ENCODE results near the gene EMX2. TPM values are rescaled to one million over a fixed set of nuclear protein-coding genes. Genes with fewer than 3 reads are reported as not detected.
"Not testable (repeated sequence)": the region's sequence is repeated elsewhere in the genome, so short reads cannot be mapped to it uniquely, and the experiment has no call there.

The EMX2 gene
- total RNA-seq, 1 donor from 2014 or later, result not detected

DNA sequence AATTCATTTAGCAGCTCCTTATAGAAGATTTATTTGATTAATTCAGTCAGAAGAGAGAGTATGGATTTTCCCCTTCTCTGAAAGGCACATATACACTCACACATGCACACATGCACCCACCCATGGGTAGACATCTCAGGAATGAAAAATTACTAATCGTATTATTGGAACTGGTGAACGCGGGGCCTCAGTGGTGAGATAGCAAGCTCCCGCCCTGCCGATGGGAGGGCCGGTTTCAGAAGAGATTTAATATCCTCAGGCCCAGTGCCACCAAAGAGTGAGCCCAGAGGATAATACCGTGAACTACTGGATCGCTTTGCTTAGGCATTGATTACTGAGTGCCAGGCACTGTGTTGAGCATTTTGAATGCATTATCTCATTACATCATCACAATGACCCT lies 38.0 kb upstream of the EMX2 start:
- Mint-ChIP-seq H3K4me3 (ENCODE audit: unreplicated experiment) (no peak overlapping the region), H3K27ac (ENCODE audit: unreplicated experiment) (no peak overlapping the region), H3K9me3 (ENCODE audit: unreplicated experiment) (no peaks in the 10 kb centered on the region), H3K4me1 (ENCODE audit: unreplicated experiment) (peaks cover 53% of the 10 kb centered on the region), H3K27me3 (ENCODE audit: unreplicated experiment) (peaks cover 2% of the 10 kb centered on the region), H3K36me3 (ENCODE audit: low read depth, unreplicated experiment) (no peaks in the 10 kb centered on the region)
- DNase-seq (ENCODE audit: low spot score), result no peak
- no peak for TF ChIP-seq CTCF (IDR thresholded peaks at IDR 0.05; ENCODE audit: unreplicated experiment)

- H3K4me1 Mint-ChIP-seq (ENCODE audit: unreplicated experiment), result peaks cover 62% of the 10 kb centered on the region
- DNase-seq (ENCODE audit: low spot score); H3K36me3 Mint-ChIP-seq (ENCODE audit: low read depth, unreplicated experiment); H3K9me3 Mint-ChIP-seq (ENCODE audit: unreplicated experiment); H3K27me3 Mint-ChIP-seq (ENCODE audit: unreplicated experiment); H3K27ac Mint-ChIP-seq (ENCODE audit: unreplicated experiment); H3K4me3 Mint-ChIP-seq (ENCODE audit: unreplicated experiment): not testable (repeated sequence)
Observed at GRCh38 chr10:117507081-117507480, 35.5 kb upstream of the EMX2 start.

GRCh38 chr10:117509573-117509972 lies 33.0 kb upstream of the EMX2 start:
- DNase-seq (ENCODE audit: low spot score), result no peak
- H3K4me3 Mint-ChIP-seq (ENCODE audit: unreplicated experiment), result no peak overlapping the region
- H3K36me3 Mint-ChIP-seq (ENCODE audit: low read depth, unreplicated experiment), result no peaks in the 10 kb centered on the region
- no peak overlapping the region for H3K27ac Mint-ChIP-seq (ENCODE audit: unreplicated experiment)
- peaks cover 44% of the 10 kb centered on the region for H3K4me1 Mint-ChIP-seq (ENCODE audit: unreplicated experiment)
- no peaks in the 10 kb centered on the region for H3K9me3 Mint-ChIP-seq (ENCODE audit: unreplicated experiment)
- TF ChIP-seq CTCF (IDR thresholded peaks at IDR 0.05; ENCODE audit: unreplicated experiment), result no peak
- H3K27me3 Mint-ChIP-seq (ENCODE audit: unreplicated experiment), result peaks cover 4% of the 10 kb centered on the region

- DNase-seq (ENCODE audit: low spot score), result no peak
- Mint-ChIP-seq H3K27ac (ENCODE audit: unreplicated experiment) (no peak overlapping the region), H3K4me3 (ENCODE audit: unreplicated experiment) (no peak overlapping the region), H3K4me1 (ENCODE audit: unreplicated experiment) (peaks cover 25% of the 10 kb centered on the region), H3K27me3 (ENCODE audit: unreplicated experiment) (peaks cover 4% of the 10 kb centered on the region), H3K36me3 (ENCODE audit: low read depth, unreplicated experiment) (no peaks in the 10 kb centered on the region), H3K9me3 (ENCODE audit: unreplicated experiment) (no peaks in the 10 kb centered on the region)
- no peak for TF ChIP-seq CTCF (IDR thresholded peaks at IDR 0.05; ENCODE audit: unreplicated experiment)
Observed at GRCh38 chr10:117511601-117512390, 30.8 kb upstream of the EMX2 start.

GRCh38 chr10:117514971-117515370 lies 27.6 kb upstream of the EMX2 start:
- peaks cover 3% of the 10 kb centered on the region for H3K27me3 Mint-ChIP-seq (ENCODE audit: unreplicated experiment)

More at GRCh38 chr10:117514971-117515370, 27.6 kb upstream of the EMX2 start:
- no peak for TF ChIP-seq CTCF (IDR thresholded peaks at IDR 0.05; ENCODE audit: unreplicated experiment)
- Mint-ChIP-seq H3K4me1 (ENCODE audit: unreplicated experiment) (peaks cover 10% of the 10 kb centered on the region), H3K36me3 (ENCODE audit: low read depth, unreplicated experiment) (no peaks in the 10 kb centered on the region), H3K9me3 (ENCODE audit: unreplicated experiment) (no peaks in the 10 kb centered on the region), H3K27ac (ENCODE audit: unreplicated experiment) (no peak overlapping the region), H3K4me3 (ENCODE audit: unreplicated experiment) (no peak overlapping the region)
- DNase-seq (ENCODE audit: low spot score), result no peak
